LHCN-M2 (cell line): ENCODE data around the gene UNC5C. TPM values are rescaled to one million over a fixed set of nuclear protein-coding genes. Genes with fewer than 3 reads are reported as not detected.

Experiments
- DNase-seq: peaks from one replicate; pipeline ENCODE4 v3.0.0-alpha.2; 2012; ENCODE audit warnings: low read depth
- polyA plus RNA-seq: library from polyadenylated mRNA; unstranded; fragments of >200 nt; gene quantifications from one replicate; pipeline ENCODE4 v1.2.1, GENCODE V29; 2012; ENCODE audit warnings: missing spikeins
- total RNA-seq: library from RNA; depleted of rRNA; stranded (reverse); fragments of >200 nt; gene quantifications from 2 replicates; pipeline ENCODE4 v1.2.3, GENCODE V29; 2014; rRNA removed

The UNC5C gene
- total RNA-seq, result 0.06 and 0.11 TPM in 2 replicates
- 0.13 TPM for polyA plus RNA-seq

GRCh38 chr4:95548738-95549245 is at the start of gene UNC5C:
Gene UNC5C, minus strand, starts transcription at chr4:95548973.
- peak; percentile 59 for DNase-seq

DNA sequence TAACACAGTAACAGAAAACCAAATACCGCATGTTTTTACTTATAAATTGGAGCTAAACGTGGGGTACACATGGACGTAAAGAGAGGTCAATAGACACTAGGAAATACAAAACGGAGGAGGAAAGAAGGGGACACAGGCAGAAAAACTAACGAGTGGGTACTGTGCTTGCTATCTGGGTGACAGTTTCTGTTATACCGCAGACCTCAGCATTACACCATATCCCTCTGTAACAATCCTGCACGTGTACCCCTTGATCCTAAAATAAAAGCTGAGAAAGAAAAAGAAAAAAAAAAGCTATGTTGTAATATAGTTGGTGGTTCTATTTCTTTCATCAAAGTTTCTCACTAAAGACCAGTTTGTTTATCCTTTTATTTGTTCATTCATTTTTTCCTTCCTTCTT is 47.9 kb upstream of the UNC5C start:
- DNase-seq, result no peak

GRCh38 chr4:95594629-95595028 is 45.9 kb upstream of the UNC5C start:
- DNase-seq, result no peak

- no peak for DNase-seq
Measured at GRCh38 chr4:95594013-95594412, 45.2 kb upstream of the UNC5C start.

DNA sequence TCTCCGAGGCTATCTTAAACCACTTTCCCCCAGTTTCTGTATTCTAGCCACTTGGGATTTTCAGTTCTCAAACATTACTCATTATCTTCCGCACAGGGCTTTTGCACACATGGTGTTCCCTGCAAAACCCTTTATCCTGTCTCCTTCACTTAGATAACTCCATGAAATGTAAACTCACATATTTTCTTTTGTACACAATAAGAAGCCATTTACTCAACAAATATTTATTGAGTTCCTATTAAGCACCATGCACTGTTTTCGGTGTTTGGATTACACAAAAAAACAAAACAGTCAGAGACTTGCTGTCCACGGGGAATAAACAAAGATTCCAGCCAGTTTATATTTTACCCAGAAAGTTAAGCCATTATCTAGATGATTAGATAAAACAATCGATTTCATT is 42.5 kb upstream of the UNC5C start:
- no peak for DNase-seq

DNA sequence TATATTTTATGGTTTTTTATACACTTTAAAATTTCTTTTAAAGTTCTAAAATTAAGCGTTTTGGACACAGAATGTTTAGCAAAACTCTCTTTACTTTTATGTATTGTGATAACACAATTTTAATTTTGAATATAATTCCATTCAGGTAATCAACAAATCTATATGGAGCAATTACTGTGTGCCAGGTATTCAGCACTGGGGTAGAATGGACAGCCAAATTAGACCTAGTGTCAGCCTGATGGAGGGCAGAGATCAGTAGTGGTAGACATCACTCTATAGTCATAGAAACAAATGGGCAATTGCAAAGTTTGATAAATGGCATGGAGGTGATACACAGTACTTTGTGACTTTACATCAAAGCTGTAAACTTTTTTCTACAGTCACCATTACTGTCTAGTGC is 41.8 kb upstream of the UNC5C start:
- no peak for DNase-seq

DNA sequence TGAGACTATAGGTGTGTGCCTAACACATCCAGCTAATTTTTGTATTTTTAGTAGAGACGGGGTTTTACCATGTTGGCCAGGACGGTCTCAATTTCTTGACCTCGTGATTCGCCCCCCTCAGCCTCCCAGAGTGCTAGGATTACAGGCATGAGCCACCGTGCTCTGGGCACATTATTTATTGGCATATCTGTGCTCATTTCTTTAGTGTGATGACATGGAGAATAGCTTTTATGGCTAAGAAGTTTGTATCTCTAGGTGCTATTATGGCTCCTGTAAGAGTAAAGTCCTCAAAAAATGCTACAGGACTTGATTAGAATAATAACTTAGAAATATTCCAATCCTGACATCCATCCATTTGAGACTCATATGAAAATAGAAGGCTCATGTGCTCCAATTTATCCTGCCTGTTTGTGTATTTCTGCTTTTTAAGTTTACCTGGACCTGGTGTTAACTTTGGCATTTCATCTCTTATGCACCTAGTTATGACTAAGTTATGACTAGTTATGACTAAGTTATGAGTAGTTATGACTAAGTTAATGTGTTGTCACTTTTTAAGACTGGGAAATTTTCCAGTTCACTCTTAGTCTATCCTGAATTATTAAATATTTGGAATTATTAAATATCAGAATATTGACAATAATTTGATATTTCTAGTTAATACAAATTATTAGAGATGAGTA is 36.4 kb upstream of the UNC5C start:
- peak; percentile 44 for DNase-seq

GRCh38 chr4:95580226-95580625 is 31.5 kb upstream of the UNC5C start:
- DNase-seq, result no peak

- peak; percentile 37 for DNase-seq
Measured at GRCh38 chr4:95572304-95572991, 23.7 kb upstream of the UNC5C start.

GRCh38 chr4:95571577-95571976 is 22.8 kb upstream of the UNC5C start:
- DNase-seq, result no peak

GRCh38 chr4:95563638-95564337 is 15.0 kb upstream of the UNC5C start:
- DNase-seq, result no peak

GRCh38 chr4:95560774-95561173 is 12.0 kb upstream of the UNC5C start:
- no peak for DNase-seq

- no peak for DNase-seq
Measured at GRCh38 chr4:95556207-95556859, 7.6 kb upstream of the UNC5C start.

GRCh38 chr4:95552942-95553550 is 4.3 kb upstream of the UNC5C start:
- no peak for DNase-seq

DNA sequence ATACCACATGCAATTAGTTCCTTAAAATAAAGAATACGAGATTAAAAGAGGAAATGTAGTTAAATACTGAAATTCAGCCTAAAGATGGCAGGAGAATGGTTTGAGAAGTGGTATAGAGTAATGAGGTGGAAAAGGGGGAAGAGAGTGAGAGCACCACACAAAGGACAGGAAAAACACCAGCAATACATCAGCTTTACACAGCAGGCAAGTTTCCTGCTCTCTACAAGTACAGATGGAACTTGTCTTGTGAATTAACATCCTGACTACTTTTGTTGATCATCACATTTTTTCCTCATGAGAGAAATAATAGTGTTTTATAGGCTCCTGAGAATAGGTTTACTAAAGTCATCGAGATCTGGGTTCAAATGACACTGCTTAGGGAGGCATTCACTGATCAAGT is 2.9 kb upstream of the UNC5C start:
- no peak for DNase-seq

GRCh38 chr4:95550115-95550987 is 1.6 kb upstream of the UNC5C start:
- DNase-seq, result no peak

DNA sequence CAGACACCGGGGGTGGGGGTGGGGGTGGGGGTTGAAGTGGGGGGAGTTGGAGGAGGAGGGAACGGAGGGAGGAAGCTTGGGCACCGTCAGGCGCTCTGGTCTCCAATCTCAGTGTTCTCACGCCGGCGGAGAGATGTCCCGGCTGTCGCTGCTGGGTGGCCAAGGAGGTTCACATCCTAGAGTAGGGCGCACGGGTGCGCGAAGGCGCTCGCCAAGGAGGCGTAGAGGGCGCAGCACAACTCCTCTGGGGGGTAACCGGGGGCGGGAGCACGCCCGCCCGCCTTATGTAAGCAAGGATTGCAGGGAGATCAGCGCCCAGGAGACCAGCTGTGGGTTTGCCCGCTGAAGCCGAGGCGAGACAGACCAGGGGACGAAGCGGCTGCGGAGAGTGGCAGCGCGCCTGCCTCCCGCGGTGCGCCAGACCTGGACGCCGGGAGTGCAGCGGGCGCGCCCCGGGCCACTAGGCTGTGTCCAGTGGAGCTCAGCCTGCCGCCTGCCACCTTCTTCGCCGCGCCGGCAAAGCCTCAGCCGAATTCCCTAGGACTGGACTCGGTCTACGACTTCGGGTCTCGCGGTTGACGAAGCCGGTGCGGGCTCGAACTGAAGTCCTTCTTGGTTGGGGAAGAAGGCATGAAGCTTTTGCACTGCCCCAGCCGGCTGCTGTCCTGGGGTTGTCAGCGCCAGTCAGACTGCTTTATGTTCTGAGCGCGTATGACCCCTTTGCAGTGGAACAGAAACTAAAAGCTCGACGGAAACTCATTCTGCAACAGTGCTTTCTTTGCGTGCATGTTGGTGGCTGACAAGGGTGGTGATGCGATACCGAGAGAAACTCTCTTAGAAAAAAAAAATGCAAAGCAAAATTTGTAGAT is 707 bp upstream of the UNC5C start:
- DNase-seq, result peak; percentile 47

DNA sequence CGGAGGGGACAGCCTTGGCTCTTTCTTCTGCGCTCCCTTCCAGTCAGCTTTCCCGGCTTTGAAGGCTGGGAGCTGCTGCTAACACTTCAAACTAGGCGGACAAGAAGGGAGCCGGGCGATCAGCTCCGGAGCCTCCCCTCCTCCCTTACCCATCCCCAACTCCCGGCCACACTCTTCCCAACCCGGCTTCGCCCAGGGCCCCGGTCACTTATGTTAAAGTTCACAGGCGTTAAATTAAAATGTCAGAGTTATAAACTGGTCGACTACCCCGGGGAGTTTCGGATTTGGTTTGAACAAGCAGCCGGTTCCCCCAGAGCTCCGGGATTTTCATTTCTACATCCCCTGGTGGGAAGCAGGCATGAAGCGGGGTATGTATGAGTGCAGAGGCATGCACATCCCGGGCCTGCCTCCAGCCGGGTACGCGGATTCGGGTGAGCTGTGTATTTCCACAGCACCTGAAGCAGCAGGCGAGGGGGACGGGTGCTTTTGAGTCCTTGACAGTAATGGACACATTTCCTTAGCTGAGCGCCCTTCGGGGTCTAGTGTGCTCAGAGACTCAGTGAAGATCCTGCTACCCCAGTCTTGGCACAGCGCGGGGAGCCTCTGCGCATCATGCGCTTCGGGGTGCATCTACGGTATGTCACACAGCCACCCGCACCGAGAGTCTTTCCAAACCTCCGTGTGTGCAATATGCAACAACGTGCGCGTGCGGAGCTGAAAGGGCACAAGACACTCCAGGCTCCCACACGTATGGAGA is 880 bp downstream of the UNC5C start:
- peak; percentile 14 for DNase-seq
